ENCODE measurements around the gene CA11. TPM values are rescaled to one million over a fixed set of nuclear protein-coding genes. Genes with fewer than 3 reads are reported as not detected.

Gene CA11
- total RNA-seq, 1 experiment from 2014 or later = 38.2 TPM

- CTCF ChIA-PET = no interaction called here
Observed at GRCh38 chr19:48661711-48662090, 15.7 kb upstream of the CA11 start.

GRCh38 chr19:48660852-48661710 lies 15.1 kb upstream of the CA11 start:
- Histone ChIP-seq H3K9me3 (ENCODE audit: low read depth, low read length, poor library complexity, severe bottlenecking) (no peaks in the 10 kb centered on the region), H3K27me3 (replicated peaks; ENCODE audit: insufficient read depth, low read depth, low read length, poor library complexity) (no peaks in the 10 kb centered on the region), H3K27ac (ENCODE audit: low read depth, low read length, poor library complexity, severe bottlenecking) (peak overlapping the region; percentile 3), H3K4me3 (ENCODE audit: low read depth, low read length, poor library complexity, severe bottlenecking) (no peak overlapping the region), H3K4me1 (ENCODE audit: insufficient read depth, low read length, poor library complexity, severe bottlenecking) (no peaks in the 10 kb centered on the region), H3K36me3 (ENCODE audit: insufficient read depth, low read length, poor library complexity, severe bottlenecking) (no peaks in the 10 kb centered on the region)
- intact Hi-C loops (cut with micrococcal nuclease; ENCODE audit: unreplicated experiment) = no loop called here
- CTCF ChIA-PET = no interaction called here
- TF ChIP-seq CTCF (conservative IDR thresholded peaks at IDR 0.05; ENCODE audit: low read depth, low read length) (no peak), EZH2 (IDR thresholded peaks at IDR 0.05; ENCODE audit: borderline replicate concordance, low read depth, low read length, poor library complexity, severe bottlenecking) (no peak)
- POLR2A ChIA-PET (ENCODE audit: low non-redundant PET) = no interaction called here
- BruUV-seq (replicated peaks) = no TSS peak
- DNase-seq (ENCODE audit: low spot score) = peak; percentile 86

More at GRCh38 chr19:48661711-48662090, 15.7 kb upstream of the CA11 start:
- POLR2A ChIA-PET (ENCODE audit: low non-redundant PET) = interaction anchor here (0.6 kb wide), 1 partner anchor 14 kb away, joined by 5 read pairs; no protein-coding TSS in a partner anchor
- H3K27ac ChIP-seq (ENCODE audit: low read depth, low read length, poor library complexity, severe bottlenecking) = no peak overlapping the region
- no peak for DNase-seq (ENCODE audit: low spot score)
- H3K4me3 ChIP-seq (ENCODE audit: low read depth, low read length, poor library complexity, severe bottlenecking) = no peak overlapping the region
- intact Hi-C loops (cut with micrococcal nuclease; ENCODE audit: unreplicated experiment) = no loop called here
- no peaks in the 10 kb centered on the region for H3K4me1 ChIP-seq (ENCODE audit: insufficient read depth, low read length, poor library complexity, severe bottlenecking)
- no peaks in the 10 kb centered on the region for H3K36me3 ChIP-seq (ENCODE audit: insufficient read depth, low read length, poor library complexity, severe bottlenecking)
- no peak for TF ChIP-seq EZH2 (IDR thresholded peaks at IDR 0.05; ENCODE audit: borderline replicate concordance, low read depth, low read length, poor library complexity, severe bottlenecking)
- no peak for TF ChIP-seq CTCF (conservative IDR thresholded peaks at IDR 0.05; ENCODE audit: low read depth, low read length)
- no peaks in the 10 kb centered on the region for H3K27me3 ChIP-seq (replicated peaks; ENCODE audit: insufficient read depth, low read depth, low read length, poor library complexity)
- H3K9me3 ChIP-seq (ENCODE audit: low read depth, low read length, poor library complexity, severe bottlenecking) = no peaks in the 10 kb centered on the region
- no TSS peak for BruUV-seq (replicated peaks)

- Histone ChIP-seq H3K36me3 (ENCODE audit: insufficient read depth, low read length, poor library complexity, severe bottlenecking) (no peaks in the 10 kb centered on the region), H3K4me1 (ENCODE audit: insufficient read depth, low read length, poor library complexity, severe bottlenecking) (peaks cover 1% of the 10 kb centered on the region), H3K4me3 (ENCODE audit: low read depth, low read length, poor library complexity, severe bottlenecking) (no peak overlapping the region), H3K9me3 (ENCODE audit: low read depth, low read length, poor library complexity, severe bottlenecking) (no peaks in the 10 kb centered on the region), H3K27ac (ENCODE audit: low read depth, low read length, poor library complexity, severe bottlenecking) (no peak overlapping the region), H3K27me3 (replicated peaks; ENCODE audit: insufficient read depth, low read depth, low read length, poor library complexity) (no peaks in the 10 kb centered on the region)
- DNase-seq (ENCODE audit: low spot score) = no peak
- no TSS peak for BruUV-seq (replicated peaks)
- ChIA-PET CTCF (no interaction called here), POLR2A (ENCODE audit: low non-redundant PET) (no interaction called here)
- intact Hi-C loops (cut with micrococcal nuclease; ENCODE audit: unreplicated experiment) = no loop called here
- TF ChIP-seq CTCF (conservative IDR thresholded peaks at IDR 0.05; ENCODE audit: low read depth, low read length) (no peak), EZH2 (IDR thresholded peaks at IDR 0.05; ENCODE audit: borderline replicate concordance, low read depth, low read length, poor library complexity, severe bottlenecking) (no peak)
Observed at GRCh38 chr19:48659768-48660167, 13.8 kb upstream of the CA11 start.

Data from A673 (cell line).